ENCODE data around the gene THAP8.

The THAP8 gene

GRCh38 chr19:36084231-36085009 is 30.3 kb upstream of the THAP8 start:
- DNase-seq (ENCODE audit: low read depth): no peak
- no peak for TF ChIP-seq CTCF (conservative IDR thresholded peaks at IDR 0.05; ENCODE audit: low read depth, low read length)
- H3K4me3 ChIP-seq (ENCODE audit: low read length): no peak overlapping the region

- TF ChIP-seq CTCF (conservative IDR thresholded peaks at IDR 0.05; ENCODE audit: low read depth, low read length): no peak
- H3K4me3 ChIP-seq (ENCODE audit: low read length): no peak overlapping the region
- no peak for DNase-seq (ENCODE audit: low read depth)
These were observed 28.8 kb upstream of the THAP8 start for GRCh38 chr19:36082916-36083315.

- H3K4me3 ChIP-seq (ENCODE audit: low read length): no peak overlapping the region
- no peak for DNase-seq (ENCODE audit: low read depth)
- TF ChIP-seq CTCF (conservative IDR thresholded peaks at IDR 0.05; ENCODE audit: low read depth, low read length): no peak
These were observed 27.8 kb upstream of the THAP8 start for GRCh38 chr19:36081894-36082293.

DNA sequence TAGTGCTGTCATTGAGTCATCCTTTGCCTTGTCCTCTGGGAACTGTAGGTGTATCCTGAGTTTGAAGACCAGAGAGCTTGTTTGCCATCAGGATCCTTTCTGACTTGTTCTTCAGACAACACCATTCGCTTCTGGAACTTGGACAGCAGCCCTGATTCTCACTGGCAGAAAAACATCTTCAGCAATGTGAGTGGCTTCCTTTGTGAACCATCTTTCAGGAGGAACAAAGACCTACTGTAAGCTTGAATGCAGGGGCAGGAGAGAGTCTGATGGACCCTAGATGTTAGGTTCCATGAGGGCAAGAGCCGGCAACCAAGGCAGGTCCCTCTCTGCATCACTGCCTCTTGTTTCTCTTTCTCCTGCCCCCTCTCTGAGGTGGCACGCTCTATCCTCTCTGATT is 27.3 kb upstream of the THAP8 start:
- TF ChIP-seq CTCF (conservative IDR thresholded peaks at IDR 0.05; ENCODE audit: low read depth, low read length): no peak
- DNase-seq (ENCODE audit: low read depth): no peak
- no peak overlapping the region for H3K4me3 ChIP-seq (ENCODE audit: low read length)

DNA sequence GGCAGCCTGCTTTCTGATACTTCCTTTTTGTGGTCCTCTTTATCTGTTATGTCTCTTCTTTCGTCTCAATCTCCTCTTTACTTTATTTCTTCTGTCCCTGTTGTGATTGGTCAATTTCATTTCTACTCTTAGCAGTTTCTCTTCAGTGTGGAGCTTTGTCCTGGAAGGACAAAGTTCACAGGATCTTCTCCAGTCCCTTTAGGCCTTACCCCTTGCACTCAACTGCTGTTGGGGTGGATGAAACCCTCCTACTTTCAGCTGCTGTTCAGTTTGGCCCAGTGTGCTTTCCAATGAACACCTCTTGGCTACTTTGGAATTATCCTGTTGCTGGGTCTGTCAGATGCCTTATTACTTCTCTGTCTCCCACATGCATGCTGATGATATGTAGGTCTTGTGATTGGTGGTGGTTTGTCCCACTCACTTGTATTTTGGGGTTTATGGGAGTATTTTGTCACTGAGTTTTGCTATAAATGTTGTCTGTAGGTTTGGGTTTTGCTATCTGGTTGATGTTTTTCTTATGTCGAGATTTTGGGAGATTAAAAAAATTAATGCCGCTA is 25.4 kb upstream of the THAP8 start:
- no peak for TF ChIP-seq CTCF (conservative IDR thresholded peaks at IDR 0.05; ENCODE audit: low read depth, low read length)
- DNase-seq (ENCODE audit: low read depth): no peak
- no peak overlapping the region for H3K4me3 ChIP-seq (ENCODE audit: low read length)

- no peak for TF ChIP-seq CTCF (conservative IDR thresholded peaks at IDR 0.05; ENCODE audit: low read depth, low read length)
- no peak overlapping the region for H3K4me3 ChIP-seq (ENCODE audit: low read length)
- no peak for DNase-seq (ENCODE audit: low read depth)
These were observed 19.2 kb upstream of the THAP8 start for GRCh38 chr19:36073121-36073876.
